Left kidney (tissue), 2 donors: ENCODE data around the gene CDK15. TPM values are rescaled to one million over a fixed set of nuclear protein-coding genes. Genes with fewer than 3 reads are reported as not detected.
"Not testable (repeated sequence)": the region's sequence is repeated elsewhere in the genome, so short reads cannot be mapped to it uniquely, and the experiment has no call there.

Source experiments
- DNase-seq: peaks from one replicate; pipeline ENCODE4 v3.0.0-alpha.2; 2013
- polyA plus RNA-seq: library from polyadenylated mRNA; unstranded; fragments of 120-200 nt; gene quantifications from one replicate; pipeline ENCODE4 v1.2.1, GENCODE V29; 2013; ENCODE audit not compliant: insufficient read length

CDK15 gene
- polyA plus RNA-seq, 1 donor, result 1.4 TPM

DNA sequence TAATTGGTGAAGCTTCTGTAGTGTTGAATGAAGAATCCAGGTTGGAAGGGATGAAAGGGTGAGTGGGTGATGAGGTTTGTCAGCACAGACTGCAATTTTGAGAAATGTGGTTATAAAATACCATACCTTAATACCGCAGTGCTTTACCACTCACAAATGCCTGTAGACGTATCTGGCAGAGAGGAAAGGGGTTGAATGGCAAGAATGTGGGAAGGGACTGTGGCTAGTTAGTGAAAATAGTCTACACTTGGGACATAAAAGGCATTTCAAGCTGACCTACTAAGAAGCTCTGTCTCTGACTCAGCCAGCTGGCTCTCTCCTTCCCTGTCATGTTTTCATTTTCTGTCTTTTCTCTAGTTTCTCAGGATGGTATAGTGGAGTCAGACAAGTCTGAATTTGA lies 25.1 kb downstream of the CDK15 start:
- no peak for DNase-seq

DNA sequence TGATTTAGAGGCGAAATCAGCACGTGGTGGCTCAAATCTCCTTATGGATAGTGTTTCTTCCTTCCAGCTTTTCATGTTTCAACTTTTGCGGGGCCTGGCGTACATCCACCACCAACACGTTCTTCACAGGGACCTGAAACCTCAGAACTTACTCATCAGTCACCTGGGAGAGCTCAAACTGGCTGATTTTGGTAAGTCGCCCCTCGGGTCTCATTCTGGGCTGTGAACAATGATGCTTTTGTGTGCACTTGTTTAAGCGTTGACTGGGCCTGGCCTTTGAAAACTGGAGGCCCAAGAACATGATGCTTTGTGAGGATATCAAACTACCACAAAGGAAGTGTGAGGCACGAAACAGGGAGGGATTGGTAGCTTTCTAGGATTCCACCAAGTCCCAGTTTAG lies 27.4 kb downstream of the CDK15 start:
- no peak for DNase-seq

DNA sequence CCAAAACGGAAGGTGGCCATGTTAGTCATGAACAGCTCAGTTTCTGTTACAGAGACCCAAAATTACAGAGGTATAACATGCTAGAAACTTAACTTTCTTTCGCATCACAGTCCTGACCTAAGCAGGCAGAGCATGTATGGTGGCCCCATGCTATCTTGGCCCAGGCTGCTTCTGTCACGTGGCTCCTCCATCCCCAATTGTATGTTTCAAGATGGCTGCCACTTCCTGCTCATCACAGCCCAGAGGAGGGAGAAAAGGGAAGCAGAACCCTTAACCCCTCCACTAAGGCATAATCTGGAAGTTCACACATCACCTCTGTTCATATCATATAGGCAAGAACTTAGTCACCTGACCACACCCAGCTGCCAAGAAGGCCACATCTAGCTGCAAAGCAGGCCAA lies 28.7 kb downstream of the CDK15 start:
- DNase-seq, result no peak

DNA sequence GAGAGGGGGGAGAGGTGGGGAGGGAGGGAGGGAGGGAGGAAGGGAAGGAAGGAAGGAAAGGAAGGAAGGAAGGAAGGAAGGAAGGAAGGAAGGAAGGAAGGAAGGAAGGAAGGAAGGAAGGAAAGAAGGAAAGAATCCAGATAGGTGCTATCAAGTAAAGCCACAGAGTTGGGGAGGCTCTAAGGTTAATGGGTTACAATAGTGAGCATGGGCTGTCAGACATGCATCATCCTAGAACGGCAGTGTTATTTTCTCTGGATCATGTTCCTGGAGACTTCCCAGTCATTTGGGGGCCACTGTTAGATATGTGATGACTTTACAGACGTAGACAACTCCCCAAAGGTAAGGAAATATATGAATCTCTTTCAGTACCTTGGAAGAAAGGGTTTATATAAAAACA lies 31.1 kb downstream of the CDK15 start:
- no peak for DNase-seq

DNA sequence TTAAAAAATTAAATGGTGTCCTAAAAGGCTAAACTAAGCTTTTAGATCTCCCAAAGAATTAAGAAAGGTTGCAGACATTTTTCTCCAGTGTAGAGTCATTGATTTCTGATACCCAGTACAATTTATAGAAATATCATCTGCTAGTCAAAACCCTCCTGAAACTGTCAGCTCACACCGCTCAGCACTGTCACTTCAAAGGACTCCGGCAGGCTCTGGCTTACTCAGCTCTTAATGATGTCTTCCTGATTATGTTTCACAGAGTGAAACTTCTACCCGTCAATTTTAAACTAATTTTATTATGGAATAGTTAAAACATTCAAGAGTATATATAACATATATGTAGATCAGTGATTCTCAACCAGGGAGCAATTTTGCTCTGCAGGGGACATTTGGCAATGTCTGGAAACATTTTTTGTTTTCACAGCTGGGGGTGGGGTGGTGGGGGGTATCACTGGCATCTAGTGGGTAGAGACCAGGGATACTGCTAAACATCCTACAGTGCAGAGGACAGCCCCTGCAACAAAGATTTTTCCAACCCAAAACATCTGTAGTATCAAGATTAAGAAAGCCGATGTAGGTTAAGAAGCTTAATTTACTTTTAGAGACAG lies 31.6 kb downstream of the CDK15 start:
- DNase-seq, result no peak

DNA sequence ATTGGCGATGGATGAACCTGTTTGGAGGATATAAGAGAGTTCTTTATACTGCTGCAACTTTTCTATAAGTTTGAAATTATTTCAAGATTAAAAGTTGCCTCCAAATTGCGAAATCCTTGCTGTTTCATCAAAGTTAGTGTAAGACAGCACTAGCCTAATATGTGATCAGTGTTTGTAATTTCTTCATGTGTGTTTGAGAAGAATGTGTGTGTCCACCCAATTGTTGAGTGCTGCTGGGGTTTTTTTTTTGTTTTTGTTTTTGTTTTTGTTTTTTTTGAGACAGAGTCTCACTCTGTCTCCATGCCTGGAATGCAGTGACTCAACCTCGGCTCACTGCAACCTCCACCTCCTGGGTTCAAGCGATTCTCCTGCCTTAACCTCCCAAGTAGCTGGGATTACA lies 33.4 kb downstream of the CDK15 start:
- DNase-seq, result no peak

DNA sequence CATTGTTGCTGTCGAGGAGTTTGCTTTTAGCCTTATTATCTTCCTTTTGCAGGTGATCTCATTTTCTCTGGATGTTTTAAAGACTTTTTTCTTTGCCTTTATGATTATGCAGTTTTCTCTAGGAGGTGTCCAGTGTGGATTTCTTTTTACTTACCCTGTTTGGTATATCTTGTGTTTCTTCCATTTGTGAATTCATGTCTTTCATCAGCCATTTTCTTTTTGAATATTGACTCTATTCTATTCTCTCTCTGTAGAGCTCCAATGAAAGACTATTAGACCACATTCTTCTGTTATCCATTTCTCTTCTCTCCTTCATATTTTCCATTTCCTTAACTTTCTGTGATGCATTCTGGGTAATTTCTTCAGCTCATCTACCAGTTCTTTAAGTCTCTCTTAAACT lies 34.4 kb downstream of the CDK15 start:
- DNase-seq, result no peak

DNA sequence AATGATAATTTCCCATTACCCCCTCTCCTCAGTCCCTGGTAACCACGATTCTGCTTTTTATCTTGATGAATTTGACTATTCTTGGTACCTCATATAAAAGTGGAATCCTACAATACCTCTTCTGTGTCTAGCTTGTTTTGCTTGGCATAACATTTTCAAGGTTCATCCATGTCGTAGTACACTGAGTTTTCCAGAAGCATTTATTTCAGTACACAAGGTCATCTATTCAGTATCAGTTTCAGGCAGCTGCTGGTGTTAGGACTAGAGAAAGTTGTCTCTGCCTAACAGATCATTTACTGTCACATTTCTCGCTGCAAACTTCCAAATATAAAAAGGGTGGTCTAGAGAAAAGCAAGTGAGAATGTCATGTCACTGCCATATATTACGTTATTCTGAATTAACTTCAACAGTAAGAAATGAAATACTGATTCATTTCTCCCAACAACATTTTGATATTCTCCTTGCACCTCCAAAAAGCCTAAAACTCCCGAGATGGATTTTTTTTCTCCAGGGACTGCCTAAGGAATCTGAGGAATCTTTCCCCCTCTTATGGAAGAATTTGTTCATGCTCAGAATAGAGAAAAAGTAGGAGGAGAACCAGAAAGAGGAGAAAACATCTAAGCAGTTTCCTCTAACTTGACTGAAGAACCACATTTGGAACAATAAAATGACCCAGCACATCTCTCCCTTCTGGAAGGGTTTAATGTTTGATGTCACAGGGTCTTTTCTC lies 36.0 kb downstream of the CDK15 start:
- no peak for DNase-seq

DNA sequence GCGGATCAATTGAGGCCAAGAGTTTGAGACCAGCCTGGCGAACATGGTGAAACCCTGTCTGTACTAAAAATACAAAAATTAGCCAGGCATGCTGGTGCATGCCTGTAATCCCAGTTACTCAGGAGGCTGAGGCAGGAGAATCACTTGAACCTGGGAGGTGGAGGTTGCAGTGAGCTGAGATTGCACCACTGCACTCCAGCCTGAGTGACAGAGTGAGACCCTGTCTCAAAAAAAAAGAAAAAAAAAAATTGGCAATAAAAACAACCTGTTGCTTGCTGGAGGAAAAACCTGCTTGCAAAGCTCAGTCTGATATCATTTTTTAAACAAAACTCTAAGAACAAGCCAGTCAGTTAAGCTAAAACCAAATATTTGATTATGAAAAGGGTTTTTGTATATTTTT lies 38.6 kb downstream of the CDK15 start:
- DNase-seq, result not testable (repeated sequence)

DNA sequence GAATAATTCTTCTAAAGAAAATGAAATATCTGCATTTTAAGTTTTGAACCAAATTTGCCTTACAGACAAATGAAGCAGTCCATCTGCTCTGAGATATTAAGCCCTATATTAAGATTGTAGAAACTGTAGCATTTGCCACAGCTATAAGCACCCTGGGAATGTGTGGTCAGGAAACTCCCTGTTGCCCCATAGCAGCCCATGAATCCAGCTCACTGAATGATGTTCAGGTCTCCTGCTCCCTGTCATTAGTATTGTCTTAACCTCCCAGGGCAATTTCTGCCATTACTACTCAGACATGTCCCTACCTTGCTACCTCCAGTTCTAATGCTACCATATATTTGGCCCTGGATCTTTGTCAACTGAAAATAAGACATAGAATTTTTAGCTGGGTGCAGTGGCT lies 41.1 kb downstream of the CDK15 start:
- DNase-seq, result no peak

DNA sequence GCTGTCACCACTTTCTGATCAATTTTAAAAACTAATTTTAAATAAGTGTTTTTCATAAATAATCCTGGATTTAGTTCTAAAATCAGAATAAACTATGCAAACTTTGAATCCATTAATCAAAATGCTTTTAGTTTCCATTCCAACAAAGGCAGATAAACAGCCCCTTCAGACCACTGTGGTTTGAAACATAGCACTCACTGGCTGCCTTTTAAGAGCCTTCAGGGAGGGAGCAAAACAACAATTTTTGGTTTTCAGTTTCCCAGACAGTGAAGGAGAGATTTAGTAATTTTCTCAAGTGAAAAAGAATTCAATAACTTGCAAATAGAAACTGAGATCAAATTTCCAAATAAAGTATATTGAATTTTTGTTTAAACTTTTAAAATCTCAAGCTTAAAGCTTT lies 46.1 kb downstream of the CDK15 start:
- no peak for DNase-seq

DNA sequence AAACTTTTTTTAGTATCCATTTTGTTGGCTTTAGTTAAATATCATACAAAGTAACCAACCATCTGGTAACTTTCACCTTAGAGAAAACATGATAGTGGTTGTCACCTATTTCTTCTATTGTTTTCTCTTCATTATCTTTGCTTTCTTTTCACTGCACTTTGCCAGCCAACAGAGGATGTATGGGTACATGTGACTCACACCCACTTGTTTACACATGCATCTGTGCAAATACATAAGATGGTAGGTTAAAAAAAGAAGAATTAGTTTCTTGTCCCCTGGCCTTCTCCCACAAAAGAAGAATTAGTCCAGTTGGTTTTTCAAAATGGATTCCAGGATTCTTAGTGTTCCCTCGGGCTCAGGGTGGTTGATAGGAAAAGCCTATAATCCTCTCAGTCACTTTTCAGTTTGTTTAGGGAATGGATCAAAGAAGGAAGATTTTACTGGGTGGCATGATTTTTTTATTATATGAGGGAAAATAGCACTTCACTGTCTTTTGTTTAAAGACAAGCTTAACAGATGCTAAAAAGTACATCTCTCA lies 46.6 kb downstream of the CDK15 start:
- DNase-seq, result no peak

DNA sequence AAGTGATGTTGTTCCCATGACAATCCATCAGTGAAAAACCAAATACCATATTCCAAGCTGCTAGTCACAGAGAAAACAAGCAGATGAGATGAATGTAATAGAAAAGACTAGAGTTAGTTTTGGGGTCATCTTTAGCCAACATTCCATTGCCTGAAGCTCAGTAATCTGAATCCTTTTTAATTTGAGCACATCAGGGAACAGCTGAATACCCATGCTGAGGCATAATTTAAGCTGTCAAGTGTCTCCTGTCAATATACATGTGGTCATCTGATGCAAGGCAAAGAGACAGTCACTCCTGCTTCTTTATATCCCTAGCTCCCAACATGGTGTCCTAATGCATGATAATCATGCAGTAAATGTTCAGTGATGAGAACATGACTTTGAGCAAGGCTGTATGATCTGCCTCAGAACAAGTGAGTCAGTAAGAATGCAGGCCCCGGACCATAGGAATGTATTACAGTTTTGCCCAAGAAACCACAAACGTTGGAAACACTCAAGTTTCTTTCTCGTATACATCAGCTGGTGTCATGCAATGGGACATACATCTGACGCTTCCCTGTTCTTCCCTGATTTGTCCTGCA lies 48.0 kb downstream of the CDK15 start:
- DNase-seq, result no peak

DNA sequence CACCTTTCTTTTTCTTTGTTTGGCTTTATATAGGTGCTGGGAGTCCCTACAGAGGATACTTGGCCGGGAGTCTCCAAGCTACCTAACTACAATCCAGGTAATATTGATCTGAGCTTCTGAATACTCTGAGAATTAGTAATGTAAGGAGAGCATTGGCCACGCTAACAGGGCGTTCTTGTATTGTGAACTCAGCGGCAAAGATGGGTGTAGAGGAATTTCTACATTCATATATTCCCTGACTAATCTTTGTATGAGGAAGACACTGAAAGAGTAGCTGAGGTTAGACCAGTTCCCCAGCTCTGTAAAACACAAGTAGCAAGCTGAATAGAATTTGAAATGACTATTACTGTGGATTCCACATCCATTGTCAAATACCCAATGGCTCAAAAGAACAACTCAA lies 48.5 kb downstream of the CDK15 start:
- DNase-seq, result no peak

DNA sequence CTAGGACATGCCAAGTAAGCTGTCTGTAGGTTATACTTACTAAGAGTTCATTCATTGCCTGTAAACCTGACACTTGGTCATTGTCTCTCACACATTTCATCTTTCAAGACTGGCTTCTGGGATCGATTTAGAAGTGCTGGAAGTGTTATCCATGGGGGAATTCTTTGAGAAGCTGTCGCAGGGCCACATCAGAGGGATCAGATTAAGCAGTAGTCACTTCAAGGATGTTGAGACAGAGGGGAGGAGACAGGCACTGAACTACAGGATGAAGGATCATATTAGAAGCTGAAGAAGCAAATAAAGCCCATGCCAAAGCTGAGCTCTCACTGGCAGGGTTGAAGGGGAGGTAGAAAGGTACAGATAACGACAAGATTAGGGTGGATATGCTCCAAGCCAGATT lies 49.0 kb downstream of the CDK15 start:
- no peak for DNase-seq

DNA sequence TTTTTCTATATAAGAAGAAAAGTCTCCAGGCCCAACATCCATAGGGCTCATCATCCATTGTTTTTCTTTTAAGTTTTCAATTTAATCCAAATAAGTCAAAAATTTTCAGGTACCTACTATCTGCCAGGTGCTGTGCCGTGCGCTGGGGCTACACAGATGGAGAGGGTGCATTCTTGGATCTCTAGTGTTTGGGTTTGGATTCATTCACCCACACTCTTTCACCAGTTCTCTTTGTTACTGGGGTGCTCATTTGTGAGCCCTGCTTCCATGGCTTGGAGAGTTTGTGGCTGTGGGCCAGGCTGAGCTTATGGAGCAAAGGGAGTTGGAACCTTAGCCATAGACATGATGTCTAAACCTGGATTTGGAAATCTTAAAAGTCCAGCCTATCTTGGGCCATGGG lies 51.0 kb downstream of the CDK15 start:
- no peak for DNase-seq

DNA sequence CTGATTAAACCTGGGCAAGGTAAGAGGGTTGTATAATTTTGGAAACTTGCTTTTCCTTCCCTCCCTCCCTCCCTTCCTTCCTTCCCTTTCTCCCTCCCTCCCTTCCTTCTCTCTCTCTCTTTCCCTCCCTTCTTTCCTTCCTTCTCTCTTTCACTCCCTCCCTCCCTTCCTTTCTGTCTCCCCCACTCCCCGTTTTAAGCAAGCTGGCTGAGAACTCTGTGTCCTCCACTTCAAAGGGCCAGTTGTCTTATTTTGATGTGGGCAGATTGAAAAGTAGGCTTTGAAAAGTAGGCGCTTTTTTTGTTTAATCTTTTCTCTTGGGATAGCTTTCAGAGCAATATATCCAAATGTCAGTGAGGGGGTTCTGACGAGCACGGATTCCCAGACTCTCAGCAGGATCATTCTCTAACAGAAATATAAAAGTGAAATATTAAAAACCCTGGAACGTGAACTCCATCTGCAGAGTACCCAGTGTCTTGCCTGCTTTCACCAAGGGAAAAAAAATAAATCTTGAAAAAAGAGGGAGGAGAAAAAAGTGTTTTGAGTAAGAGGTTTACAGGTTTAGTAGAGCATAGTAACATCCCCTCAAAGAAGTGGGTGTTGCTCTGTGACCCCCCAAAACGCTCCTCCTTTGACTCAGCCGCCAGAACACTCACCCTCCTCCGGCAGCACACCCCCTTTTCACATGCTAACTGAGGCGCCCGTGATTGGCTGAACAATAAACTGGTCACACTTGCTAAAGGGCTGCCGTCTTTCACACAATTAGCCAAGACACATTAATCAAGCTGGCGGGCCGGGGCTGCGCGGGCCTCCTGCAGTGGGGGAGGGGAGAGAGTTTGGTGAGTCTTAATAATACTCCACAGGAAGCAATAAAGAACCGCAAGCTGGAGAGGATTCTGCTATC lies 52.2 kb downstream of the CDK15 start:
- DNase-seq, result peak; percentile 89

DNA sequence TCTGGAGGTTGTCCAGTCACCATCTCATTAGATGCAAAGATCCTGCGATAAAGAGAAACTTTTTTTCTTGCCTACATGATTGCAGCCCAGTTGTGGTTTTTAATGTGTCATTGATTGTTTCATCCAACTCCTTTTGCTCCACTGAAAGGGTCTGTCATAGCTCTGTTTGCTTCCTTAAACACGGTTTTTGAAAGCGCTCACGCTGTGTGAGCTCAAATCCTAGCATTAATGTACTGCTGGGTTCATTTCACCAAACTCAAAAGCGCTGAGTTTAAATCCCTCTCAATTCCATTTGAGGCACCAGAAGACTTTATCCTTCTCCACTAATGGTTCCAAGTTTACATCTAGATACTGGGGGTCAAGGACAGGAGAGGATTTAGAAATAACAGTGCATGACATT lies 53.6 kb downstream of the CDK15 start:
- no peak for DNase-seq

DNA sequence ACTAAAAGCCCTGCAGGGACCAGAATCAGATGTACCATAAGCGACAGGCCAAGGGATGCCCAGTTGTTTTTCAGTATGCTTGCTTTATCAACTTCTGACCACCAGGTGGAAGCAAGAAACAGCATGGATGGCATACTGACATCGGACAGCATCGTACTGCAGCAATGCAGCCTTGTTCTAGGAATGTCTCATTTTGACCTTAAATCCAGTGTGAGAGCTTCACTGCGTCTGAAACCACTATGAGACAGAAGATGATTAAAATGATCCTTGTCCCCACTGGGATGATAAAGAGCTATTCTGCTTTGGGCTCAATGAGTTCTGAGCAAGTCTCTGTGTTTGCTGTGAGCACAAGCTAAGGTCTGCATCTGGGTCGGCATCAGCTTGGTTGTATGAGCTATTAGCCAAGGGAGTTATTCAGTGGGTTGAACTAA lies 54.3 kb downstream of the CDK15 start:
- DNase-seq, result peak; percentile 84

DNA sequence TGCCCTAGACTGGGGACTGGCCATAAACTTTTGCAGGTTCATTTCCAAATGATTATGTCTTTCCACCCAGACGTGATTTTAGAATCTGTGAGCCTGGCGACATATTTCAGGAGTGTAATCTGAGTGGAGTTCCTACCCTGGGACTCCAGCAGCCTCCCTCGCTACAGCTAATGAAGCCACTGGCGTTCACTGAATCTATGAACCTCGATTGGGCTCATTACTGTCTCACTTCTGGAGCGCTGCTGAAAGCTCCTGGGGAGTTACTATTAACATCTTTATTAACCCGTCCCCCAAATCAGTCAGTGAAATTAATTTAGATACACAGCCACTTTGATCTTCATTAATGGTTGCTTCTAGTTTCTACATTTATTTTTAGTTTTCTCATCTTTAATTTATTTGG lies 56.5 kb downstream of the CDK15 start:
- DNase-seq, result no peak

DNA sequence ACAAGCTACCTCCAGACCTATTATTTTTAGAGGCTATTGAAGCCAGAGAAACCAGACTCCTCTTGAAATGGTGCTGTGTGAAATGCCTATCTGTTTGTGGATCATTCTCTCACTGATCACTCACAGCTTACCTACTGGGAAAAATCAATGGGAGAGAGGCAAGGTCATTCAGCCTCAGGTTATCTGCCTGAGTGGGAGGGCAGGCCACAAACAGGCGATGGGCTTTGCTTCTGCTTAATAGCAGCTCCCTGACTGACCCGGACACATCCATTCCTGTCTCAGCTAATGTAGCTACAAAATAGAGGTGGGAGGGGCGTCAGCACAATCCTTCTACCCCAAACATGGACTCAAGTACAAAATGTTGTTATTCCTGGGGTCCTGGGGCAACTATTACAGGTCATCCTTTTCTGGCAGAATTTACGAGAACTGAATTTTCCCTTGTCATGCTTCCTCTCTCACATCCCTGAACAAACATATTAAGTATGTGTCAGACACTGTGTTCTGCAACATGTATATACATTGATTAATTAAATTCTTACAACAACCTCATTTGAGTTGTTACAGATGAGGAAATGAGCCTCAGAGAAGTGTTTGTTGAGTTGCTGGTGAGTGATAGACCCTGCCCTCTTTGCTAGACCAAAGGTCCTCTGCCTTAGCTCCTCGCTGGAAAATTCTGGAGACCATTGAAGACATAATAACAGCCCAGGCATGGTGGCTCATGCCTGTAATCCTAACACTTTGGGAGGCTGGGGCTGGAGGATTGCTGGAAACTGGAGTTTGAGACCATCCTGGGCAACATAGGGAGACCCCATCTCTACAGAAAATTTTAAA lies 60.5 kb downstream of the CDK15 start:
- no peak for DNase-seq

DNA sequence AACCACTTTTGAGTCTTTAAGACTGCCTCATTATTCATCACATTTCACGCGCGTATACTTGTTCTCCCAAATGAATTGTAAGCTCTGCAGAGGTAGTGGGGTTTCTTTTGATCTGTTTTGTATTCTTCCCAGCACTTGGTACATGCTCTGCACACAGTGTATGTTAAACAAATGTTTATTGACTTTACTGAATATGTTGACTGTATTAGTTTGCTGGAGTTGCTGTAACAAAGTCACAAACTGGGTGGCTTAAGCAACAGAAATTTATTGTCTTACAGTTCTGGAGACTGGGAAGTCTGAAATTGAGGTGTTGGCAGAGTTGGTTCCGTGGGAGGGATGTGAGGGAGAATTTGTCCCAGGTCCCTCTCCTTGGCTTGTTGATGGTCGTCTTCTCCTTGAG lies 65.1 kb downstream of the CDK15 start:
- no peak for DNase-seq
